Memory B cell (primary cell): ENCODE measurements around the gene ZNF524.

ENCODE experiments used
- ATAC-seq: fragments of 150-1000 bp; cut with Tn5 transposase; 2 replicates; pipeline ENCODE4 v1.10.0; 2021; ENCODE audit warnings: low read depth, mild to moderate bottlenecking, moderate library complexity
- DNase-seq, 2 donors: peaks; one replicate each; pipeline ENCODE4 v3.0.0; 2022; ENCODE audit warnings: low spot score in 2 of 2
- H3K27ac Mint-ChIP-seq: one replicate; pipeline ENCODE4 v1.8.0; 2022; ENCODE audit warnings: mild to moderate bottlenecking, moderate library complexity, mixed read lengths
- H3K27me3 Mint-ChIP-seq: one replicate; pipeline ENCODE4 v1.8.0; 2022; ENCODE audit warnings: mixed read lengths
- H3K36me3 Mint-ChIP-seq: one replicate; pipeline ENCODE4 v1.8.0; 2022; ENCODE audit warnings: mild to moderate bottlenecking, mixed read lengths
- H3K4me1 Mint-ChIP-seq: one replicate; pipeline ENCODE4 v1.8.0; 2022; ENCODE audit warnings: mixed read lengths
- H3K4me3 Mint-ChIP-seq: one replicate; pipeline ENCODE4 v1.8.0; 2022; ENCODE audit warnings: mild to moderate bottlenecking, moderate library complexity, mixed read lengths
- H3K9me3 Mint-ChIP-seq: one replicate; pipeline ENCODE4 v1.8.0; 2022; ENCODE audit warnings: mixed read lengths

The ZNF524 gene

GRCh38 chr19:55614711-55615542, 14.8 kb downstream of the ZNF524 start:
- Mint-ChIP-seq H3K27me3 (no peaks in the 10 kb centered on the region), H3K9me3 (peaks cover under 1% of the 10 kb centered on the region), H3K4me3 (no peak overlapping the region), H3K36me3 (peaks cover 12% of the 10 kb centered on the region), H3K27ac (no peak overlapping the region), H3K4me1 (peaks cover 25% of the 10 kb centered on the region)
- ATAC-seq (no peak), DNase-seq (no peak)

GRCh38 chr19:55615543-55616394, 15.7 kb downstream of the ZNF524 start:
- H3K4me3 Mint-ChIP-seq: no peak overlapping the region
- H3K4me1 Mint-ChIP-seq: peaks cover 22% of the 10 kb centered on the region
- ATAC-seq (no peak), DNase-seq (no peak)
- H3K27me3 Mint-ChIP-seq: no peaks in the 10 kb centered on the region
- H3K9me3 Mint-ChIP-seq: no peaks in the 10 kb centered on the region
- H3K27ac Mint-ChIP-seq: no peak overlapping the region
- peaks cover 8% of the 10 kb centered on the region for H3K36me3 Mint-ChIP-seq

- Mint-ChIP-seq H3K9me3 (no peaks in the 10 kb centered on the region), H3K4me3 (no peak overlapping the region), H3K36me3 (peaks cover 8% of the 10 kb centered on the region), H3K27me3 (no peaks in the 10 kb centered on the region), H3K4me1 (peaks cover 16% of the 10 kb centered on the region), H3K27ac (no peak overlapping the region)
- no peak for ATAC-seq
- no peak for DNase-seq
Observed at GRCh38 chr19:55616395-55616875, 16.3 kb downstream of the ZNF524 start.

GRCh38 chr19:55617426-55617825, 17.3 kb downstream of the ZNF524 start:
- Mint-ChIP-seq H3K36me3 (peaks cover 8% of the 10 kb centered on the region), H3K4me1 (peaks cover 7% of the 10 kb centered on the region), H3K27me3 (no peaks in the 10 kb centered on the region), H3K9me3 (no peaks in the 10 kb centered on the region), H3K27ac (no peak overlapping the region), H3K4me3 (no peak overlapping the region)
- ATAC-seq (no peak), DNase-seq (no peak)

- no peak overlapping the region for H3K27ac Mint-ChIP-seq
- H3K4me3 Mint-ChIP-seq: no peak overlapping the region
- H3K27me3 Mint-ChIP-seq: no peaks in the 10 kb centered on the region
Observed at GRCh38 chr19:55618426-55618825, 18.3 kb downstream of the ZNF524 start.

GRCh38 chr19:55619286-55619685, 19.2 kb downstream of the ZNF524 start:
- DNase-seq (no peak), ATAC-seq (no peak)
- no peaks in the 10 kb centered on the region for H3K27me3 Mint-ChIP-seq
- H3K27ac Mint-ChIP-seq: no peak overlapping the region
- peaks cover 9% of the 10 kb centered on the region for H3K4me1 Mint-ChIP-seq
- H3K9me3 Mint-ChIP-seq: peaks cover 2% of the 10 kb centered on the region
- H3K36me3 Mint-ChIP-seq: peaks cover 7% of the 10 kb centered on the region
- no peak overlapping the region for H3K4me3 Mint-ChIP-seq

More at GRCh38 chr19:55618426-55618825, 18.3 kb downstream of the ZNF524 start:
- Mint-ChIP-seq H3K9me3 (no peaks in the 10 kb centered on the region), H3K36me3 (peaks cover 7% of the 10 kb centered on the region), H3K4me1 (peaks cover 2% of the 10 kb centered on the region)
- DNase-seq (no peak), ATAC-seq (no peak)

- Mint-ChIP-seq H3K36me3 (peaks cover 7% of the 10 kb centered on the region), H3K4me3 (no peak overlapping the region), H3K4me1 (peaks cover 17% of the 10 kb centered on the region), H3K27me3 (no peaks in the 10 kb centered on the region), H3K9me3 (peaks cover 2% of the 10 kb centered on the region), H3K27ac (peak overlapping the region; percentile 14)
- DNase-seq (no peak), ATAC-seq (no peak)
Observed at GRCh38 chr19:55620410-55621204, 20.5 kb downstream of the ZNF524 start.

GRCh38 chr19:55621205-55621672, 21.2 kb downstream of the ZNF524 start:
- H3K4me3 Mint-ChIP-seq: no peak overlapping the region
- no peak overlapping the region for H3K27ac Mint-ChIP-seq
- peaks cover 17% of the 10 kb centered on the region for H3K4me1 Mint-ChIP-seq
- DNase-seq: no peak
- ATAC-seq: no peak
- peaks cover 2% of the 10 kb centered on the region for H3K9me3 Mint-ChIP-seq
- H3K27me3 Mint-ChIP-seq: no peaks in the 10 kb centered on the region
- H3K36me3 Mint-ChIP-seq: peaks cover 7% of the 10 kb centered on the region

- ATAC-seq (no peak), DNase-seq (no peak)
- peaks cover 5% of the 10 kb centered on the region for H3K36me3 Mint-ChIP-seq
- H3K9me3 Mint-ChIP-seq: peaks cover 2% of the 10 kb centered on the region
- H3K4me1 Mint-ChIP-seq: peaks cover 17% of the 10 kb centered on the region
- H3K4me3 Mint-ChIP-seq: no peak overlapping the region
- H3K27ac Mint-ChIP-seq: no peak overlapping the region
- no peaks in the 10 kb centered on the region for H3K27me3 Mint-ChIP-seq
Observed at GRCh38 chr19:55621673-55622231, 21.7 kb downstream of the ZNF524 start.

- peaks cover 2% of the 10 kb centered on the region for H3K9me3 Mint-ChIP-seq
- no peak for ATAC-seq
- H3K36me3 Mint-ChIP-seq: peaks cover 1% of the 10 kb centered on the region
- H3K27me3 Mint-ChIP-seq: no peaks in the 10 kb centered on the region
- peaks cover 17% of the 10 kb centered on the region for H3K4me1 Mint-ChIP-seq
- H3K4me3 Mint-ChIP-seq: no peak overlapping the region
- no peak for DNase-seq
- H3K27ac Mint-ChIP-seq: no peak overlapping the region
Observed at GRCh38 chr19:55622242-55622969, 22.3 kb downstream of the ZNF524 start.

- peaks cover 17% of the 10 kb centered on the region for H3K4me1 Mint-ChIP-seq
Observed at GRCh38 chr19:55623130-55623529, 23.0 kb downstream of the ZNF524 start.

GRCh38 chr19:55623561-55623960, 23.5 kb downstream of the ZNF524 start:
- no peak for ATAC-seq
- no peaks in the 10 kb centered on the region for H3K36me3 Mint-ChIP-seq
- no peaks in the 10 kb centered on the region for H3K27me3 Mint-ChIP-seq
- H3K4me1 Mint-ChIP-seq: peaks cover 15% of the 10 kb centered on the region
- no peak overlapping the region for H3K4me3 Mint-ChIP-seq
- no peak for DNase-seq
- H3K27ac Mint-ChIP-seq: peak overlapping the region; percentile 98
- H3K9me3 Mint-ChIP-seq: peaks cover 2% of the 10 kb centered on the region

More at GRCh38 chr19:55623130-55623529, 23.0 kb downstream of the ZNF524 start:
- Mint-ChIP-seq H3K36me3 (no peaks in the 10 kb centered on the region), H3K9me3 (peaks cover 2% of the 10 kb centered on the region), H3K27ac (no peak overlapping the region), H3K27me3 (no peaks in the 10 kb centered on the region), H3K4me3 (no peak overlapping the region)
- no peak for DNase-seq
- ATAC-seq: no peak
